ENCODE data around the gene OXA1L.

GRCh38 chr14:22793976-22794375 is 27.5 kb downstream of the OXA1L start:
- TF ChIP-seq, protein P1, sequence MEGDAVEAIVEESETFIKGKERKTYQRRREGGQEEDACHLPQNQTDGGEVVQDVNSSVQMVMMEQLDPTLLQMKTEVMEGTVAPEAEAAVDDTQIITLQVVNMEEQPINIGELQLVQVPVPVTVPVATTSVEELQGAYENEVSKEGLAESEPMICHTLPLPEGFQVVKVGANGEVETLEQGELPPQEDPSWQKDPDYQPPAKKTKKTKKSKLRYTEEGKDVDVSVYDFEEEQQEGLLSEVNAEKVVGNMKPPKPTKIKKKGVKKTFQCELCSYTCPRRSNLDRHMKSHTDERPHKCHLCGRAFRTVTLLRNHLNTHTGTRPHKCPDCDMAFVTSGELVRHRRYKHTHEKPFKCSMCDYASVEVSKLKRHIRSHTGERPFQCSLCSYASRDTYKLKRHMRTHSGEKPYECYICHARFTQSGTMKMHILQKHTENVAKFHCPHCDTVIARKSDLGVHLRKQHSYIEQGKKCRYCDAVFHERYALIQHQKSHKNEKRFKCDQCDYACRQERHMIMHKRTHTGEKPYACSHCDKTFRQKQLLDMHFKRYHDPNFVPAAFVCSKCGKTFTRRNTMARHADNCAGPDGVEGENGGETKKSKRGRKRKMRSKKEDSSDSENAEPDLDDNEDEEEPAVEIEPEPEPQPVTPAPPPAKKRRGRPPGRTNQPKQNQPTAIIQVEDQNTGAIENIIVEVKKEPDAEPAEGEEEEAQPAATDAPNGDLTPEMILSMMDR (IDR thresholded peaks at IDR 0.05): no peak
- TF ChIP-seq POLR2A (IDR thresholded peaks at IDR 0.05): no peak

All from prostate gland (tissue), 2 donors.